EH (cell line): ENCODE measurements around the gene DDX4.
"Not testable (repeated sequence)": the region's sequence is repeated elsewhere in the genome, so short reads cannot be mapped to it uniquely, and the experiment has no call there.

Source experiments
- DNase-seq: peaks from one replicate; pipeline ENCODE4 v3.0.0-alpha.2; 2015; ENCODE audit warnings: low read depth

DDX4 gene

GRCh38 chr5:55737793-55738192, at the start of gene DDX4:
DDX4 (plus strand) TSS chr5:55738061; CDS start chr5:55738964, 903 bp downstream.
- no peak for DNase-seq

GRCh38 chr5:55691265-55692105, 46.4 kb upstream of the DDX4 start:
- DNase-seq, result peak; percentile 62

GRCh38 chr5:55692106-55692417, 45.8 kb upstream of the DDX4 start:
- DNase-seq, result no peak

- no peak for DNase-seq
These were observed 45.4 kb upstream of the DDX4 start for GRCh38 chr5:55692509-55692908.

- peak; percentile 56 for DNase-seq
These were observed 43.6 kb upstream of the DDX4 start for GRCh38 chr5:55694152-55694830.

- not testable (repeated sequence) for DNase-seq
These were observed 41.2 kb upstream of the DDX4 start for GRCh38 chr5:55696704-55697103.

- DNase-seq, result no peak
These were observed 38.7 kb upstream of the DDX4 start for GRCh38 chr5:55699041-55699688.

GRCh38 chr5:55700745-55701144, 37.1 kb upstream of the DDX4 start:
- DNase-seq, result no peak

- no peak for DNase-seq
These were observed 36.3 kb upstream of the DDX4 start for GRCh38 chr5:55701462-55702103.

- DNase-seq, result no peak
These were observed 35.1 kb upstream of the DDX4 start for GRCh38 chr5:55702598-55703345.

- DNase-seq, result no peak
These were observed 31.6 kb upstream of the DDX4 start for GRCh38 chr5:55706230-55706629.

- DNase-seq, result no peak
These were observed 29.1 kb upstream of the DDX4 start for GRCh38 chr5:55708732-55709131.

GRCh38 chr5:55711507-55712022, 26.3 kb upstream of the DDX4 start:
- no peak for DNase-seq

- DNase-seq, result peak; percentile 93
These were observed 25.6 kb upstream of the DDX4 start, which contains the start of gene SLC38A9 for GRCh38 chr5:55712023-55712859. SLC38A9 (minus strand) TSS chr5:55712324; CDS start chr5:55697958, 14,366 bp downstream.

- DNase-seq, result peak; percentile 24
These were observed 24.0 kb upstream of the DDX4 start for GRCh38 chr5:55713871-55714270.

GRCh38 chr5:55714339-55714738, 23.5 kb upstream of the DDX4 start:
- DNase-seq, result no peak

- no peak for DNase-seq
These were observed 23.1 kb upstream of the DDX4 start for GRCh38 chr5:55714749-55715148.

GRCh38 chr5:55715519-55716078, 22.3 kb upstream of the DDX4 start:
- no peak for DNase-seq

GRCh38 chr5:55719026-55719425, 18.8 kb upstream of the DDX4 start:
- not testable (repeated sequence) for DNase-seq

GRCh38 chr5:55720188-55720703, 17.6 kb upstream of the DDX4 start:
- DNase-seq, result no peak
